GM18907 (cell line): Measurements from ENCODE around the gene CCDC17.
"Not testable (repeated sequence)": the region's sequence is repeated elsewhere in the genome, so short reads cannot be mapped to it uniquely, and the experiment has no call there.

Experiments
- ATAC-seq: cut with Tn5 transposase; IDR thresholded peaks from one replicate; pipeline ENCODE4 v1.9.1; 2021; ENCODE audit warnings: mild to moderate bottlenecking, moderate library complexity; ENCODE audit not compliant: unreplicated experiment

CCDC17 gene

GRCh38 chr1:45622524-45623394, 1.1 kb downstream of the CCDC17 start:
- ATAC-seq: no peak

DNA sequence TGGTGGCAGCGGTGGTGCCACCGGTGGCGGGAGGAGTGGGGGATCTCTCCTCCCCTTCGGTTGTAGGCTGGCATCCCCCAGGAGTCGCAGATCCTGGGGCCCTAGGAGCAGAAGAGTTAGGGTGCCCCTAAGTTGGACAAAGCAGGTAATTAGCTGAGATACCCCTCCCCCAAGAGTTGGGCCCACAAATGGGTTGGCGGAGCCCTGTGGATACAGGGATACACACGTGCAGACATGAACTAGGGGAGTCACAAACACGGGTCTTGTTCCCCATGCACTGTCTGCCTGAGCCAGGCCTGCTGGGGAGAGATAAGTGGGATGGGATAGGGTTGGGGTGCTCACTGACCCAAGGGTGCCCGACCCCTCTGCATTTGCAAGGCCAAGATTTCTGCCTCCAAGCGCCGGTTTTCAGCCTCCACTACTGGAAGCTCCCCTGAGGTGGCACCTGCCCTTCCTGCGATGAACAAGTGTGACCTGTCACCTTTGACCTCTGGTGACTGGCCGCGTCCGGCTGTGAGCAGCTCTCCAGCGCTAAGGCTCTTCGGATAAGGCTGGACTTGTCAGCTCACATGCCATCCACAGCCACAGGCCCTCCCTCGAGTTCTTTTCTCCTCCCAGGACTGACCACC, 1.8 kb downstream of the CCDC17 start:
- ATAC-seq: no peak

- ATAC-seq: no peak
Observed at GRCh38 chr1:45621501-45621836, 2.4 kb downstream of the CCDC17 start.

- ATAC-seq: no peak
Observed at GRCh38 chr1:45620588-45621500, 3.0 kb downstream of the CCDC17 start.

DNA sequence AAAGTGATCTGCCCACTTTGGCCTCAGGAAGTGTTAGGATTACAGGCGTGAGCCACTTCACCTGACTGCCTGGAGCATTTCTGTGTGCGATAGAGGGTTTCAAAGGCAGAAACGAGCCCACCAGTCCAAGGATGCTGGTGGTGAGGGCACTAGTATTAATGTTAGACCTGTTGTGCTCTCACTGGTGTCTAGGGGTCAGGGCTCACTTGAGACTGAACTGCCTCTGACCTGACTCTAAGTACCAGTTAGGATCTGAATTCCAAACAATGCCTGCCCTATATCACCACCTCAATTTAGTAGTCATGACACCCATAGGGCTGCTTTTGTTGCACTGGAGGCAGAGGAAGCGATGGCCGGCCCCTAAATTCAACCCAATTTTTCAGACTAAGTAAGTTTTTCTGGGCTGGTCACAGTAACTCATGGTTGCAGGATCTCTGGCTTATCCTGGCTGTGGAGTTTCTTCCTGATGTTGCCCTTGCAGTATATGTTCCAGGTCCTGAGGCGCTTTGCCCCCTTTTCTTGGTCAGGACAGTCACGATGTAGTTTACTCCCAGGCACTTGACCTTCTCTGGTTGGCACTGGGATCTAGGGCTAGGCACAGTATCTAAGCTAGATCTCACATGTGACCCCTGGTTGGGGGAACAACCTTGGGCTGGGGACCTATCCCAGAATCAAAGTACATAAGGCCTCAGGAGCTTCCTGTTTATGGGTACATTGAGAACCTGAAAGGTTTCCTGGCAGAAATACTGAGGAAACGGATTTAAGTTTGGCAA, 4.5 kb downstream of the CCDC17 start:
- no peak for ATAC-seq

- ATAC-seq: no peak
Observed at GRCh38 chr1:45617618-45618017, 6.2 kb downstream of the CCDC17 start.

GRCh38 chr1:45615885-45616284, 8.0 kb downstream of the CCDC17 start:
- no peak for ATAC-seq

GRCh38 chr1:45612941-45613579, 10.8 kb downstream of the CCDC17 start:
- no peak for ATAC-seq

GRCh38 chr1:45610589-45611226, 13.1 kb downstream of the CCDC17 start:
- no peak for ATAC-seq

- no peak for ATAC-seq
Observed at GRCh38 chr1:45608175-45609156, 15.4 kb downstream of the CCDC17 start.

DNA sequence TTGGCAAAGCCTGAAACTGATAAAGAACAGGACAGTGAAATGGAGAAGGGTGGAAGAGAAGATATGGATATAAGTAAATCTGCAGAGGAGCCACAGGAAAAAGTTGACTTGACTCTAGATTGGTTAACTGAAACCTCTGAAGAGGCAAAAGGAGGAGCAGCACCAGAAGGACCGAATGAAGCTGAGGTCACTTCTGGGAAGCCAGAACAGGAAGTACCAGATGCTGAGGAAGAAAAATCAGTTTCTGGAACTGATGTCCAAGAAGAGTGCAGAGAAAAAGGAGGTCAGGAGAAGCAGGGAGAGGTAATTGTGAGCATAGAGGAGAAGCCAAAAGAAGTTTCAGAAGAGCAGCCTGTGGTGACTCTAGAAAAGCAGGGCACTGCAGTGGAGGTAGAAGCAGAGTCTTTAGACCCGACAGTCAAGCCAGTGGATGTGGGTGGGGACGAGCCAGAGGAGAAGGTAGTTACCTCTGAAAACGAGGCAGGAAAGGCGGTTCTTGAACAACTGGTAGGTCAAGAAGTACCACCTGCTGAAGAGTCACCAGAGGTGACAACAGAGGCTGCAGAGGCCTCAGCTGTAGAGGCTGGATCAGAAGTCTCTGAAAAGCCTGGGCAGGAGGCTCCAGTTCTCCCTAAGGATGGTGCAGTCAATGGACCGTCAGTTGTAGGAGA, 16.3 kb downstream of the CCDC17 start:
- no peak for ATAC-seq

GRCh38 chr1:45604239-45604638, 19.6 kb downstream of the CCDC17 start:
- no peak for ATAC-seq

DNA sequence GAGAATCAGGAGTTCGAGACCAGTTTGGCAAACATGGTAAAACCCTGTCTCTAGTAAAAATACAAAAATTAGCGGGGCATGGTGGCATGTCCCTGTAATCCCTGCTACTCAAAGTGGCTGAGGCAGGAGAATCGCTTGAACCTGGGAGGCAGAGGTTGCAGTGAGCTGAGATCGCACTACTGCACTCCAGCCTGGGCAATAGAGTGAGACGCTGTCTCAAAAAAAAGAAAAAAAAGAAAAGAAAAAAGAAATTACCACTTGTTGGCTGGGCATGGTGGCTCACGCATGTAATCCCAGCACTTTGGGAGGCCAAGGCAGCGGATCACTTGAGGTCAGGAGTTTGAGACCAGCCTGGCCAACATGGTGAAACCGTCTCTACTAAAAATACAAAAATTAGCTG, 27.1 kb downstream of the CCDC17 start:
- not testable (repeated sequence) for ATAC-seq

DNA sequence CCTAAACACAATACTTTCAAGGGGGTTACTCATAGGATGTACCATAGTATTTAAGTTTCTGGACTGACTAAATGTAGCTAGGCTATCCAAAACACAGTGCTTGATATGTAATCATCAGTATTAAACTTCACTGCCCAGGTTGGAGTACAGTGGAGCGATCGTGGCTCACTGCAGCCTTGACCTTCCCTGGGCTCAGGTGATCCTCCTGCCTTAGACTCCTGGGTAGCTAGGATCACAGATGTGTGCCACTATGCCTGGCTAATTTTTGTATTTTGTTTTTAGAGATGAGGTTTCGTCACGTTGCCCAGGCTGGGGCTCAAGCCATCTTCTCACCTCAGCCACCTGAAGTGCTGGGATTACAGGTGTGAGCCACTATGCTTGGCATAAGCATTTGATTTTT, 29.4 kb downstream of the CCDC17 start:
- ATAC-seq: no peak

- no peak for ATAC-seq
Observed at GRCh38 chr1:45589861-45590260, 34.0 kb downstream of the CCDC17 start.

GRCh38 chr1:45586769-45587168, 37.1 kb downstream of the CCDC17 start:
- no peak for ATAC-seq

DNA sequence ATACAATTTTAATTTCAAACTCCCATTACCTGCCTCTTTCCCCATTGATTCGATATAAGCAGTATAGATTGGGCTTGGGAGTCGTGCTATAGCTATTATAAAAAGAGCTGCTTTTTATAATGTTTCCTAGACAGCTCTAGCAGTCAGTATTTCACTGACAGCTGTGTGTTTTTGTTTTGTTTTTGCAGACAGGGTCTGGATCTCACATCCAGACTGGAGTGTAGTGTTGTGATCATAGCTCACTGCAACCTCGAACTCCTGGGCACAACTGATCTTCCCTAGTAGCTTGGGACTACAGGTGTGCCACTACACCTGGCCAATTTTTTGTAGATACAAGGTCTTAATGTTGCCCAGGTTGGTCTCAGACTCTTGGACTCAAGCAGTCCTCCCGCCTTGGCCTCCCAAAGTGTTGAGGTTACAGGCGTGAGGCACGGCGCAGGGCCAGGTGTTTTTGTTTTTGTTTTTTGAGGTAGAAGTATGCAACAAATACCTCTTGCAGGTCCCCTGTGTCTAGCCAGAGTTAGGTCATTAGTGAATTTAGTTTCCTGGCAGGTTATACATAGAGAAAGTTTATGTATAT, 38.3 kb downstream of the CCDC17 start:
- no peak for ATAC-seq

GRCh38 chr1:45585110-45585426, 38.8 kb downstream of the CCDC17 start:
- no peak for ATAC-seq
